Measurements from ENCODE around the gene UBR4. TPM values are rescaled to one million over a fixed set of nuclear protein-coding genes. Genes with fewer than 3 reads are reported as not detected.

Gene UBR4
- total and polyA plus RNA-seq, 7 donors = 89.9 to 185 (median 118) TPM

DNA sequence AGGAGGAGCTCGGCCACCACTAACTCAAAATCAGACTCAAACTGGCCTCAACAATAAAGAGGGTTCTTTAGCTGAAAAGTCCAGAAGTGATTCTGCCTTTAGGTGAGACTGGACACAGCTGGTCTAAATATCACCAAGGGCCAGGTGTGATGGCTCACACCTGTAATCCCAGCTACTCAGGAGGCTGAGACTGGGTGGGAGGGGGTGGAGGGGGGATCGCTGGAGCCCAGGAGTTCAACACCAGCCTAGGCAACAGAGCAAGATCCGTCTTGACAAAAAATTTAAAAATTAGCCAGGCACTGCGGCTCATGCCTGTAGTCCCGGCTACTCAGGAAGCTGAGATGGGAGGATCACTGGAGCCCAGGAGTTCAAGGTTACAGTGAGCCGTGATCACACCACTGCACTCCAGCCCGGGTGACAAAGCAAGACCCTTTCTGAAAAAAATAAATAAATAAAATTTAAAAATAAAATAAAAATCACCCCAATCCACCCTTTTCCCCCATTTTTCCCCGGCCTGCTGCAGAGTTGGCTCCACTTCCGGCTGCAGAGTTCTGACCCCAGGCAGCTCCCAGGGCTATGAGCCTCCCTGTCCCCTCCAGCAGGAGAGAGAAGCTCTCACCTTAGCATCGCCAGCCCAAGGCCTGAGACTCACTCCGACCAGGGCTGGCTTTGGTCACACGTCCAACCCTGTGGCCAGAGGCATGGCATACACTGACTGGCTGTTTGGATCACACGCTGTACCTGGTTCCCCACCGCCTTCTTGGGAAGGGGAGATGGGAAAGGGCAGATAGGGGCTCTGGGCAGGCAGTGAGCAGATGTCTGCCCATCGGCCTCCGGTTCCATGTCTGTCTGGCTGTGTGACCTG, 166.3 kb downstream of the UBR4 start:
- H3K4me1 ChIP-seq = no peaks in the 10 kb centered on the region
- WGBS, 3 donors = 75 to 80% (median 76%) methylated on average over 16 of the region's 16 CpGs
- TF ChIP-seq, protein P1, sequence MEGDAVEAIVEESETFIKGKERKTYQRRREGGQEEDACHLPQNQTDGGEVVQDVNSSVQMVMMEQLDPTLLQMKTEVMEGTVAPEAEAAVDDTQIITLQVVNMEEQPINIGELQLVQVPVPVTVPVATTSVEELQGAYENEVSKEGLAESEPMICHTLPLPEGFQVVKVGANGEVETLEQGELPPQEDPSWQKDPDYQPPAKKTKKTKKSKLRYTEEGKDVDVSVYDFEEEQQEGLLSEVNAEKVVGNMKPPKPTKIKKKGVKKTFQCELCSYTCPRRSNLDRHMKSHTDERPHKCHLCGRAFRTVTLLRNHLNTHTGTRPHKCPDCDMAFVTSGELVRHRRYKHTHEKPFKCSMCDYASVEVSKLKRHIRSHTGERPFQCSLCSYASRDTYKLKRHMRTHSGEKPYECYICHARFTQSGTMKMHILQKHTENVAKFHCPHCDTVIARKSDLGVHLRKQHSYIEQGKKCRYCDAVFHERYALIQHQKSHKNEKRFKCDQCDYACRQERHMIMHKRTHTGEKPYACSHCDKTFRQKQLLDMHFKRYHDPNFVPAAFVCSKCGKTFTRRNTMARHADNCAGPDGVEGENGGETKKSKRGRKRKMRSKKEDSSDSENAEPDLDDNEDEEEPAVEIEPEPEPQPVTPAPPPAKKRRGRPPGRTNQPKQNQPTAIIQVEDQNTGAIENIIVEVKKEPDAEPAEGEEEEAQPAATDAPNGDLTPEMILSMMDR (IDR thresholded peaks at IDR 0.05) = no peak
- intact Hi-C loops (cut with DNase I) = no loop called here
- H3K4me3 ChIP-seq = no peak overlapping the region
- H3K36me3 ChIP-seq (ENCODE audit: insufficient read depth in 1 of 2, low read depth in 1 of 2) = no peaks in the 10 kb centered on the region
- no peaks in the 10 kb centered on the region for H3K9me3 ChIP-seq
- no peak overlapping the region for H3K27ac ChIP-seq
- ATAC-seq = no peak
- H3K27me3 ChIP-seq (ENCODE audit: insufficient read depth in 3 of 3, low read length in 2 of 3) = peaks cover 0 to 21% (median 6%) of the 10 kb centered on the region in 3 donors
- no peak for DNase-seq

- 48 to 53% (median 49%) methylated on average over 18 of the region's 18 CpGs for WGBS, 3 donors
- ATAC-seq = no peak
Measured at GRCh38 chr1:19042675-19043578, 167.1 kb downstream of the UBR4 start.

DNA sequence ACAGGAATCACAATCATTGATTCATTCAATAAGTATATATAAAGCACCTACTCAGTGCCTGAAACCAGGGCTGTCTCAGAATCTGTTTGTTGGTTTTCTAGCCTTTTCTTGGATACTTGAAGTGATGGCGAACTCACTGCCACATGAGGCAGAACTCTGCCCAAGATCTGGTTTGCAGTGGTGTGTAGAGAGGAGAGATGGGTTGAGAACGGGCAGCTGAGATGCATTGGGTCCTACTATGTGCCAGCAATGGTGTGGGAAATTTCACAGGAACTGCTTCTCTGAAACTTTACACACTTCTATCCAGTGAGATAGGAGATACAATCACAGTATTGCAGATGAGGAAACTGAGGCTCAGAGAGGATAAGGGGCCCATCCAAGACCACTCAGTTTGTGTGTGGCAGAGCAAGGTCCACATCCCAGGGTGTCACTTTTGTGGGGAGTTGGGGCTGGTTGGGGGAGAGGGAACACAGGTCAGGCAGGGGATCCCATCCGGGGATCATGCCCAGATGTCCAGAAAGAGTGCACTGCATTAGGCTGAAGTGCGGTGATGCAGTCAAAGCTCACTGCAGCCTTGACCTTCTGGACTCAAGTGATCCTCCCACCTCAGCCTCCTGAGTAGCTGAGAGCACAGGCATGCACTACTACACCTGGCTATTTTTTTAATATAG, 169.9 kb downstream of the UBR4 start:
- ATAC-seq (no peak), DNase-seq (no peak)
- H3K36me3 ChIP-seq (ENCODE audit: insufficient read depth in 1 of 2, low read depth in 1 of 2) = no peaks in the 10 kb centered on the region
- intact Hi-C loops (cut with DNase I) = no loop called here
- TF ChIP-seq, protein P1 (IDR thresholded peaks at IDR 0.05) = no peak
- H3K27ac ChIP-seq = no peak overlapping the region
- H3K9me3 ChIP-seq = no peaks in the 10 kb centered on the region
- peaks cover 0 to 21% (median 6%) of the 10 kb centered on the region in 3 donors for H3K27me3 ChIP-seq (ENCODE audit: insufficient read depth in 3 of 3, low read length in 2 of 3)
- no peak overlapping the region for H3K4me3 ChIP-seq
- no peaks in the 10 kb centered on the region for H3K4me1 ChIP-seq
- WGBS, 3 donors = 84 to 90% (median 88%) methylated on average over 4 of the region's 4 CpGs

More at GRCh38 chr1:19042675-19043578, 167.1 kb downstream of the UBR4 start:
- intact Hi-C loops (cut with DNase I) = no loop called here
- no peak for DNase-seq
- Histone ChIP-seq H3K9me3 (no peaks in the 10 kb centered on the region), H3K4me1 (no peaks in the 10 kb centered on the region), H3K27me3 (ENCODE audit: insufficient read depth in 3 of 3, low read length in 2 of 3) (peaks cover 0 to 21% (median 6%) of the 10 kb centered on the region in 3 donors), H3K27ac (no peak overlapping the region), H3K36me3 (ENCODE audit: insufficient read depth in 1 of 2, low read depth in 1 of 2) (no peaks in the 10 kb centered on the region), H3K4me3 (no peak overlapping the region)
- TF ChIP-seq, protein P1 (IDR thresholded peaks at IDR 0.05) = no peak

GRCh38 chr1:19038732-19039131, 171.3 kb downstream of the UBR4 start:
- Histone ChIP-seq H3K4me1 (no peaks in the 10 kb centered on the region), H3K36me3 (ENCODE audit: insufficient read depth in 1 of 2, low read depth in 1 of 2) (no peaks in the 10 kb centered on the region), H3K27ac (no peak overlapping the region), H3K27me3 (ENCODE audit: insufficient read depth in 3 of 3, low read length in 2 of 3) (peaks cover 0 to 21% (median 8%) of the 10 kb centered on the region in 3 donors), H3K4me3 (no peak overlapping the region), H3K9me3 (no peaks in the 10 kb centered on the region)
- 86 to 87% (median 86%) methylated on average over 5 of the region's 5 CpGs for WGBS, 3 donors
- TF ChIP-seq, protein P1 (IDR thresholded peaks at IDR 0.05) = no peak
- DNase-seq (no peak), ATAC-seq (no peak)
- intact Hi-C loops (cut with DNase I) = no loop called here

Data from psoas muscle (tissue), 8 donors.